Ovary (tissue), 3 donors: Measurements from ENCODE around the gene CNIH2.

Source experiments
- CTCF ChIP-seq, 3 donors: fragments of 450-650 bp in 2 of 3; fragments of 200-600 bp in 1 of 3; IDR thresholded peaks; one replicate each; pipeline versions ENCODE4 v1.5.1 to v1.8.0; 2016 to 2022; ENCODE audit warnings: antibody characterized with exemption in 3 of 3, mild to moderate bottlenecking in 1 of 3
- EP300 ChIP-seq: sonication (generic); formaldehyde crosslinking; IDR thresholded peaks from one replicate; pipeline ENCODE4 v1.6.1; 2017; ENCODE audit warnings: antibody characterized with exemption
- POLR2A ChIP-seq: fragments of 450-650 bp; IDR thresholded peaks from one replicate; pipeline ENCODE4 v1.6.1; 2017; ENCODE audit warnings: antibody characterized with exemption, mild to moderate bottlenecking, moderate library complexity
- donor health status: DM: no; HTN: no; CAD: no.

- TF ChIP-seq CTCF (IDR thresholded peaks at IDR 0.05) (no peak), POLR2A (no peak), EP300 (no peak)
Observed at GRCh38 chr11:66279092-66279734, 1.2 kb downstream of the CNIH2 start.
